Measurements from ENCODE around the gene ARFGAP1. TPM values are rescaled to one million over a fixed set of nuclear protein-coding genes. Genes with fewer than 3 reads are reported as not detected.

Gene ARFGAP1
- total and polyA plus RNA-seq, 2 of the 8 experiments (the other 6 are each of a cell fraction or from before 2014, with no cell fraction given), result 93.7 to 100 TPM

DNA sequence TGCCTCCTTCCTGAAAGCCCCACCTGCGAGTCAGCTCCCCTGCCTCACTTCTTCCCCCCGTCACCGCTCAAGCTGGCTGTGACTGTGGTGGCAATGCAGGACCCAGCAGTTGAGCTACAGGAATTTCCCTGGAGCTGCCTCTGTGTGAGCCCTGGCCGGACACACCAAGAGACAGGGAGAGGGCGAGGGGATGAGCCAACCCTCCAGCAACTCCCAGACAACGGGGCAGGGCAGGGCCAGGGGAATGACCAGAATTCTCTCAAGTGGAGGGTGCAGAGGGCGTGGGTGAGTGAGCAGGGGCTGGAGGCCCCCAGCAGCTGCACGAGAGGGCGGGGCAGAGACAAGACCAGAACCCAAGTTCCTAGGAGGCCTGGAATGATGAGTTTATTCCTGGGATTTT lies 4.9 kb upstream of the ARFGAP1 start:
- H2BK12ac ChIP-seq (ENCODE audit: low read depth, low read length), result no peak overlapping the region
- no peak overlapping the region for H2BK120ac ChIP-seq (replicated peaks; ENCODE audit: low read depth, low read length)
- no peaks in the 10 kb centered on the region for H3K79me2 ChIP-seq (ENCODE audit: control insufficient read depth in 1 of 2, insufficient read depth in 2 of 2, low read length in 2 of 2)
- no peak overlapping the region for H3K9ac ChIP-seq (replicated peaks in 1 of 4; ENCODE audit: extremely low read depth in 1 of 4, low read depth in 3 of 4, low read length in 3 of 4)
- H2BK20ac ChIP-seq (ENCODE audit: low read length), result no peak overlapping the region
- TF ChIP-seq PHF8 (conservative IDR thresholded peaks at IDR 0.05; ENCODE audit: low read depth, low read length), result no peak
- TF ChIP-seq, protein P1, sequence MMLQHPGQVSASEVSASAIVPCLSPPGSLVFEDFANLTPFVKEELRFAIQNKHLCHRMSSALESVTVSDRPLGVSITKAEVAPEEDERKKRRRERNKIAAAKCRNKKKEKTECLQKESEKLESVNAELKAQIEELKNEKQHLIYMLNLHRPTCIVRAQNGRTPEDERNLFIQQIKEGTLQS (IDR thresholded peaks at IDR 0.05; ENCODE audit: insufficient read depth, low read depth, low read length), result no peak
- no peak for TF ChIP-seq BCL11A (IDR thresholded peaks at IDR 0.05; ENCODE audit: low read depth in 2 of 2, low read length in 2 of 2)
- POLR2A ChIA-PET (ENCODE audit: partially characterized antibody), result interaction anchor here (1.6 kb wide), 1 partner anchor 13 kb away, joined by 4 read pairs; no protein-coding TSS in a partner anchor
- H3K4me1 ChIP-seq (replicated peaks in 1 of 4; ENCODE audit: control insufficient read depth in 3 of 4, insufficient read depth in 4 of 4, low read length in 3 of 4), result peaks cover 0 to 2% (median 0%) of the 10 kb centered on the region in 4 experiments; a peak in 2 of 7 replicates
- no peak overlapping the region for H3K4me2 ChIP-seq (ENCODE audit: insufficient read depth in 1 of 2, low read depth in 2 of 2, low read length in 2 of 2)
- peaks cover 2 to 3% of the 10 kb centered on the region in 2 experiments for H4K20me1 ChIP-seq (replicated peaks in 1 of 2; ENCODE audit: control insufficient read depth in 1 of 2, insufficient read depth in 2 of 2, low read length in 2 of 2)
- H3K9me3 ChIP-seq (ENCODE audit: insufficient read depth in 2 of 2, low read depth in 1 of 2, low read length in 1 of 2), result no peaks in the 10 kb centered on the region
- no peak for FAIRE-seq
- H4K5ac ChIP-seq (ENCODE audit: insufficient read length, low read depth, low read length), result no peak overlapping the region
- H3K27ac ChIP-seq (ENCODE audit: low read depth, low read length), result no peak overlapping the region
- no peak overlapping the region for H3K23ac ChIP-seq (ENCODE audit: insufficient read length)
- H2BK5ac ChIP-seq (ENCODE audit: low read depth, low read length), result no peak overlapping the region
- no peaks in the 10 kb centered on the region for H3K23me2 ChIP-seq (ENCODE audit: low read depth, low read length)
- H3K14ac ChIP-seq (ENCODE audit: insufficient read length), result no peak overlapping the region
- no peak overlapping the region for H2AK5ac ChIP-seq (ENCODE audit: low read depth, low read length)
- H3K4ac ChIP-seq (replicated peaks; ENCODE audit: insufficient read length, low read depth, low read length), result no peak overlapping the region
- H3K36me3 ChIP-seq (ENCODE audit: control insufficient read depth in 2 of 4, insufficient read depth in 4 of 4, low read length in 3 of 4), result no peaks in the 10 kb centered on the region
- H3K27me3 ChIP-seq (replicated peaks in 1 of 4; ENCODE audit: control insufficient read depth in 3 of 4, extremely low read depth in 1 of 4, insufficient read depth in 3 of 4, low read length in 3 of 4), result peaks cover 0 to 2% (median 0%) of the 10 kb centered on the region in 4 experiments; a peak in 2 of 7 replicates
- DNase-seq (ENCODE audit: low read depth in 1 of 2, low spot score in 2 of 2), result no peak
- CTCF ChIA-PET (ENCODE audit: partially characterized antibody), result interaction anchor here (1.0 to 11.0 kb wide), 2 partner anchors 43 to 106 kb away, joined by 3 to 63 read pairs; no protein-coding TSS in a partner anchor
- H3K18ac ChIP-seq (ENCODE audit: extremely low read depth, low read length), result no peak overlapping the region
- H3K4me3 ChIP-seq (ENCODE audit: extremely low read depth in 1 of 4, insufficient read depth in 2 of 4, low read depth in 3 of 4, low read length in 4 of 4), result no peak overlapping the region
- H4K91ac ChIP-seq (replicated peaks; ENCODE audit: insufficient read length, low read length), result no peak overlapping the region
- no peak overlapping the region for H3K56ac ChIP-seq (replicated peaks; ENCODE audit: insufficient read length, low read depth, low read length)
- H2AFZ ChIP-seq (ENCODE audit: low read length), result no peak overlapping the region
- no peak overlapping the region for H2BK15ac ChIP-seq (ENCODE audit: low read length)
- WGBS, 2 experiments (ENCODE audit: extremely low coverage in 1 of 2, insufficient coverage in 1 of 2, insufficient read length in 1 of 2, insufficient replicate concordance in 2 of 2, low coverage in 1 of 2, low lambda C conversion rate in 2 of 2, missing lambda C conversion rate in 1 of 2), result 85% methylated on average over 9 of the region's 9 CpGs; no CpG with 5 or more reads in 1 of the 2 experiments
- no peaks in the 10 kb centered on the region for H3K79me1 ChIP-seq (ENCODE audit: low read depth, low read length)
- no peak overlapping the region for H4K8ac ChIP-seq (ENCODE audit: extremely low read depth, insufficient read depth, low read length)
